GM10248 (cell line): ENCODE results near the gene ADAM19.

Experiments used
- CTCF ChIA-PET: fragments of 300-600 bp; sonication (Branson Sonifier 250); formaldehyde crosslinking; extraction: SDS; loops from one replicate; lab custom pipeline; 2021; ENCODE audit warnings: antibody characterized with exemption; lab: Yijun Ruan, JAX
- POLR2A ChIA-PET: fragments of 350-650 bp; sonication (Branson Sonifier 250); formaldehyde crosslinking; extraction: SDS; loops from one replicate; lab custom pipeline; 2020; ENCODE audit warnings: antibody characterized with exemption; lab: Yijun Ruan, JAX
- DNase-seq: peaks from one replicate; pipeline ENCODE4 v3.0.0; 2012; ENCODE audit errors: extremely low spot score
- TF ChIP-seq, protein P1 (sequence below): IDR thresholded peaks from 2 replicates; pipeline ENCODE4 v1.5.1; 2012; ENCODE audit warnings: mild to moderate bottlenecking, low read depth; ENCODE audit errors: extremely low read depth, missing control alignments, control extremely low read depth

The ADAM19 gene

GRCh38 chr5:157558681-157559080 lies 16.9 kb downstream of the ADAM19 start:
- TF ChIP-seq, protein P1, sequence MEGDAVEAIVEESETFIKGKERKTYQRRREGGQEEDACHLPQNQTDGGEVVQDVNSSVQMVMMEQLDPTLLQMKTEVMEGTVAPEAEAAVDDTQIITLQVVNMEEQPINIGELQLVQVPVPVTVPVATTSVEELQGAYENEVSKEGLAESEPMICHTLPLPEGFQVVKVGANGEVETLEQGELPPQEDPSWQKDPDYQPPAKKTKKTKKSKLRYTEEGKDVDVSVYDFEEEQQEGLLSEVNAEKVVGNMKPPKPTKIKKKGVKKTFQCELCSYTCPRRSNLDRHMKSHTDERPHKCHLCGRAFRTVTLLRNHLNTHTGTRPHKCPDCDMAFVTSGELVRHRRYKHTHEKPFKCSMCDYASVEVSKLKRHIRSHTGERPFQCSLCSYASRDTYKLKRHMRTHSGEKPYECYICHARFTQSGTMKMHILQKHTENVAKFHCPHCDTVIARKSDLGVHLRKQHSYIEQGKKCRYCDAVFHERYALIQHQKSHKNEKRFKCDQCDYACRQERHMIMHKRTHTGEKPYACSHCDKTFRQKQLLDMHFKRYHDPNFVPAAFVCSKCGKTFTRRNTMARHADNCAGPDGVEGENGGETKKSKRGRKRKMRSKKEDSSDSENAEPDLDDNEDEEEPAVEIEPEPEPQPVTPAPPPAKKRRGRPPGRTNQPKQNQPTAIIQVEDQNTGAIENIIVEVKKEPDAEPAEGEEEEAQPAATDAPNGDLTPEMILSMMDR: no peak
- CTCF ChIA-PET: interaction anchor here (0.7 to 2.6 kb wide), 8 partner anchors 9 to 185 kb away, joined by 3 to 14 read pairs (median 3); partner anchors contain the start of genes ADAM19 and LSM11
- POLR2A ChIA-PET: no interaction called here

DNA sequence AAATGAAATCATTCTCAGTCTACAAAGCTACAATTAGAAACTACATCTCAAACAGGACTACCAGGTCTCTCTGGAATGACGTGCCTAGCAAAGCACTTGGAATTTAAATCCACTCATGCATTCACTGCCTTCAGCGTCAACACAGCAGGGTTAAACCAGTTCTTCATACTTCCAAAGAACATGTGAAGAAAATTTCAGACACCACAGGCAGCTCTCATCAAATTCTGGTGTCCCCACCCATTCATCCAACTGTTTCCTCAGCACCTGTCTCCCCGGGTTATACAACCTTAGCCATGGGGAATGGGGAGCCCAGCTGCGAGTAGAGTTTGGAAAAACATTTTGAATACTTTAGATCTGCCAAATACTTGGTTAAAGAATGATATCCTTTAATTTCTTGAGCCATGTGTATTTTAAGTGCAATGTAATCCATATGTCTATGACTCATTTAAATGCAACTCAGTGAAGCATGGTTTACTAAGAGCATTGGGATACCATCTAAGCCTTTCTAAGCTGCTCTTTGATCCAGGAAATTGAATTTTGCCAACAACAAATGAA lies 17.5 kb downstream of the ADAM19 start:
- ChIA-PET POLR2A (no interaction called here), CTCF (interaction anchor here (0.7 to 2.6 kb wide), 11 partner anchors 9 to 185 kb away, joined by 3 to 14 read pairs (median 3); partner anchors contain the start of genes ADAM19 and LSM11)
- TF ChIP-seq, protein P1: no peak
- DNase-seq: no peak

More at GRCh38 chr5:157558681-157559080, 16.9 kb downstream of the ADAM19 start:
- no peak for DNase-seq

GRCh38 chr5:157556615-157557418 lies 18.8 kb downstream of the ADAM19 start:
- no peak for DNase-seq
- TF ChIP-seq, protein P1: no peak
- ChIA-PET CTCF (interaction anchor here (1.1 to 2.6 kb wide), 6 partner anchors 8 to 228 kb away, joined by 3 to 14 read pairs (median 6); partner anchors contain the start of gene LSM11), POLR2A (no interaction called here)

GRCh38 chr5:157555037-157555640 lies 20.4 kb downstream of the ADAM19 start:
- ChIA-PET POLR2A (no interaction called here), CTCF (interaction anchor here (1.0 to 1.9 kb wide), 3 partner anchors 13 to 189 kb away, joined by 4 to 5 read pairs (median 4); partner anchors contain the start of gene LSM11)
- DNase-seq: no peak
- TF ChIP-seq, protein P1: no peak

DNA sequence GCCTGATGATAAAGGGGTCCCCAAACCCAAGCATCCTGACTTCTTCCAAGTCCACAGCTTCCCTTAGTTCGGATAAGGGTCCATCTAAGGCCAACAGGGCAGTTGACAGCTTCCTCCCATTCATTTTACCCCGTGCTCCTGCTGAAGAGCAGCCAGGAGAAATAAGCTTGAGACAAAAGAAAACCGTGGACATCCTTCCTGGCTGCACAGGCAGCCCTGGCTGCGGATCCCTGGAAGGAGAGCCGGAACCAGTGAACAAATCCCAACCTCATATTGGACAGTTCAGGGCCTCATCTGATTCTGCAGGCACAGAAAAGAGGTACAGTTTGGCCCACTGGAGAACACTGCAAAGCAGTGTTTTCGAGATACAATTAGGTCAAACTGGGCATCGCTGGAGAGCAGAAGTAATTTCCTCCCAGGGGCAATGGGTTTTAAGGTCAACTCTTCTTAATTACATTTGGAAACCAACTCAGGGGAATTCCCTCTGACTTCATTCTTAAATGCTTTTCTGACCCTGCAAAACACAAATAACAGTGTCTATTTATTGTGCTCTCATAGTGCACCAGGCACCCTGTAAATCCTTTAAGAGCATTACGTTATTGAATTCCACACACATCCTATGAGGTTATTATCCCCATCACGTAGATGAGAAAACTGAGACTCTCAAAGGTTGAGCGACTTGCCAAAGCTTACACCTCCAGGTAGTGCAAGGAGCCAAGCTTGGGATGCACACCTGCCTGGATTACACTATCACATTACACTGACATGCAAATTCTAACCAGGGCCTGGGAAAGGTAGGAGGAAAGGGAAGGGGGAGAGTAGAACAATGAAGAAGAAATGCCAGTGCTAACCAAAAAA lies 21.2 kb downstream of the ADAM19 start:
- POLR2A ChIA-PET: no interaction called here
- TF ChIP-seq, protein P1: no peak
- CTCF ChIA-PET: interaction anchor here (1.1 to 1.9 kb wide), 3 partner anchors 13 to 189 kb away, joined by 4 to 5 read pairs (median 5); partner anchors contain the start of gene LSM11
- DNase-seq: no peak
